Measurements from ENCODE around the gene SLC25A22. TPM values are rescaled to one million over a fixed set of nuclear protein-coding genes. Genes with fewer than 3 reads are reported as not detected.

The SLC25A22 gene
- 19.6 and 35.8 TPM in 2 replicates for total RNA-seq (2014; rRNA removed; shearing (Covaris generic))

GRCh38 chr11:798093-798713 is at the start of gene SLC25A22:
SLC25A22 (minus strand) TSS chr11:798281; CDS start chr11:795006, 3,275 bp downstream.
- DNase-seq (ENCODE audit: low spot score) = peak; percentile 70

DNA sequence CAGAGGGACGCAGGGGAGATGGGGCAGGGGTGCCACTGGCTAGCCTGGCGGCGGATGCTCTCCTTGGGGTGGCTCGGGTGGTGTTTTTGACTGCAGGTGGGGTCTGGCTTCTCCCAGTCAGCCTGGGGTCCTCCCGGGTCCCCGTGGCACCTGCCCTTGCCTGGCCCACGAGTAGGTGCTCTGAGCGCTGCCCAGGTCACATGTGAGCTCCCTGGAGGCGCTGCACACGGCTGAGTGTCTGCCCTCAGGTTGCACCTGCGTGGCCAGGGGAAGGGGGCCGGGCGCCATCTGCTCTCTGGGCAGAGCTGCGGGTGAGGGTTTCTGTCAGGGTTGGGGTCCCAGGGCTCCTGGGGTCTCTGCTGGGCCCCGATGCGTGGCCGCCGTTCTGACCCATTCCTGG is 49.8 kb upstream of the SLC25A22 start:
- no peak for DNase-seq (ENCODE audit: low spot score)

DNA sequence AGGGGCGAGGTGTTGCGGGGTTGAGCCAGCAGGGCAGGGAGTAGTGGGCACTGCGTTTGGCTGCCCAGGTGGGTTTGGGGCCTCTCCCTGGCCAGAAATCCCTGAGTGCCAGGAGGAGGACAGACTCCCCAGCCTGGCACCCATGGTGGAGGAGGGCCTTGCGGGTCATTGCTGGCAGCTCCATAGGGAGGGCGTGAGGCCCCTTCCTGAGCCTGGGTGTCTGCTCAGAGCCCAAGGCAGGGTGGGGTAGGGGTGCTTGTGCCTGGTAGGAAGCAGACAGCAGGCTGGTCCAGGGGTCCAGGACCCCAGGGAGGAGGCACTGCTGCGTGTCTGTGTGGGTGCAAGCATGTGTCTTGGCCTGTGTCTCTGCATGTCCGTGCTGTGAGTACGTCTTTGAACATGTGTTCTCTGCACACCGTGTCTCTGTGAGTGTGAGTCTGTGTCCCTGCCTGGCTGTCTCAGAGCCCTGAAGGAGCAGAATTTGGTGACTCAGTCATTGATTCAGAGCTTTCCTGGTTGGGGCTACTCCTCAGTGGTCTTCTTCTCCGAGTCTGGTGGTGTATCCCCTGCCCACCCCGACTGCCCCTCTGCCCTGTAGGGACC is 48.5 kb upstream of the SLC25A22 start:
- no peak for DNase-seq (ENCODE audit: low spot score)

DNA sequence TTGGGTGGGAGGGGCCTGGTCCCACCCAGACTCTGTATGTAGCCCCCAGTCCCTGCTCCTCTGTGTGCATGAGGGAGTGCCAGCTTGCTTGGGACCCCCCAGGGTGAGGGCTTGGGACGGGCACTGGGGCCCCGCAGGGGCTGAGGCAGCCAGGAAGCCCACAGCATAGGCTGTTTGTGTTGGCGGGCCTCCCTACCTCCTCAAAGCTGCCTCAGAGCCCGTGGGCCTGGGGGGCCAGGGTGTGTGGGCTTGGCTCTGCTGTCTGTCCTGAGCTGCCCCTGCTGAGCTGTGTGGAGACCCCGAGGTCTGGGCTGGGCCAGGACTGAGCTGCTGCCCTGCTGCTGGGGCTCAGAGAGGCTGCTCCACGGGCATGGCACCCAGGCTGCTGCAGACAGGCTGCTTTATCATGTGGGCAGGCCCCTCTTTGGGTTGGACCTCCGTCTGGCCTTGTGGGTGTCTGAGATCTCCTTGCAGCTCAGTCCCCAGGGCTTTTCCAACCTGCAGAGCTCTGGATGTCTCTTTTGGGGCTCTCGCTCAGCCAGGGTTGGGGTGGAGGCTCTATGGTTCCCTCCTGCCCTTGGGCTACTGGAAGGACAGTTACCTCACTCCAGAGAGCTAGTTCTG is 47.9 kb upstream of the SLC25A22 start:
- DNase-seq (ENCODE audit: low spot score) = no peak

DNA sequence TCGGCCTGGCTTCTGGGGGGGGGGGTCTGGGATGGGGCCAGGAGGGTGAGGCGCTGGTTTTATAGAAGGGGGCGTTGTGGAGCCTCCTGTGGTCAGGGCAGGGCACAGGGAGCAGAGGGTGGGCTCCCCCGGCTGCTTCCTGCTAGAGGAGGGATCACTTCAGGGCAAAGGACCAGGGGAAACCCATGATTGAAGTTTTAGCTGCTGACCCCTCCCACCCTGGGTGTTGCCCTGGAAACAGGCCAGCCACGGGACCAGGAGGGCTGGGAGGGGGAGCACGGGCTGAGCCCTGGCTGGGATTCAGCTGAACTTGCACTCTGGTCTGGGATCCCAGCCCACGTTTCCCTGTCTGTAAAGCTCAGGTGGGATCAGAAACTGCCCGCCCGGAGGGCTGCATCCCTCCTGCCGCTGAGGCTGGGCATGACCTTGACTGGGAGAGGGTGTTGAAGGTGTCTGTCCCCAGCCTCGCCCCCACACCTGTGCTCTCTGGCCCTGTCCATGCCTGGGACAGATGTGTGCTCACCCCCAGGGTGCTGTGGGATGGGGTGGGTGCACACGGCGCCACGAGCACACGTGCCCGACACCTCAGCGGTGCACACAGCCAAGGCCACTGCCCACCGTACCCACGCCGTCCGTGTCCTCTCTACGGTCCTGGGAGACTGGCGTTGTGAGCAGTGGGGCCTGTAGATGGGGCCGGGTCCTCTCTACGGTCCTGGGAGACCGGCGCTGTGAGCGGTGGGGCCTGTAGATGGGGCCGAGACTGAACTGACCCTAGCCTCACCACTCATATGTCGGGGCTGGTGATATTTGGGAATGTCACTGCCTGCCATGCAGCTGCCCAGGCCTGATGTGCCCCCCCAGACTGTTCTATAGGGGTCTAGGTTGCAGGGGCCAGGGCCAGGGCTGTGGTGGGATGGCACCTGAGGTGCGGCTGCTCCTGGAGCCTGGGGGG is 46.9 kb upstream of the SLC25A22 start:
- peak; percentile 95 for DNase-seq (ENCODE audit: low spot score)

- peak; percentile 96 for DNase-seq (ENCODE audit: low spot score)
Observed at GRCh38 chr11:843818-844692, 46.0 kb upstream of the SLC25A22 start.

DNA sequence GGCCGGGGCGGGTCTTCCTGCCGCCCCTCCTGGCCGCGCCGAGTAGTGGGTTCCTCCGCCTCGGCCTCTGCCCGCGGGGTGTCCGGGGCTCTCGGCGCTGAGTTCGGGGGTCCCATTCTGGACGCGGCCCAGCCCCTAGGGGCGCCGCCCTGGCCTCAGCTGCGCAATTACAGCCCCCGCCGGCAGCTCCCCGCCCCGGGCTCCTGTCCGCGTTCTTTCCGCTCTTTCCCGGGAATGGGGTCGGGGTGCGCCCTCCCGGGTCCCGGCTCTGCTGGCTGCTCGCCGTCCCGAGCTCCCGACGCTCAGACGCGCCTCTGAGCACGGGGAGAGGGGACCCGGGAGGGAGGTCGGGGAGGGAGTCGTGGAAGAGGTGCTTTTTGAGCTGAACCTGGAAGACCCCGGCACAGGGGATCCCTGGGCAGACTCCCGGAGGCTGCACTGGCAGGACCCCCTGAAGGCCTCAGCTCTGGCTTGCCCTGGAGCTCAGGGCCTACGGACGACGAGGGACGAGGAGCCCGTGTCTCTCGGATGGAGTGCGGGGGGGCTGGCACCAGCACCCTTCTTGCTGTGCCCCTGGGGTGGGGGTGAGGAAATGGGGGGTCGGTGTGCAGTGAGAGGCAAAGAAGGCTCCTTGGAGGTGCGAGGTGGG is 45.1 kb upstream of the SLC25A22 start:
- DNase-seq (ENCODE audit: low spot score) = no peak

DNA sequence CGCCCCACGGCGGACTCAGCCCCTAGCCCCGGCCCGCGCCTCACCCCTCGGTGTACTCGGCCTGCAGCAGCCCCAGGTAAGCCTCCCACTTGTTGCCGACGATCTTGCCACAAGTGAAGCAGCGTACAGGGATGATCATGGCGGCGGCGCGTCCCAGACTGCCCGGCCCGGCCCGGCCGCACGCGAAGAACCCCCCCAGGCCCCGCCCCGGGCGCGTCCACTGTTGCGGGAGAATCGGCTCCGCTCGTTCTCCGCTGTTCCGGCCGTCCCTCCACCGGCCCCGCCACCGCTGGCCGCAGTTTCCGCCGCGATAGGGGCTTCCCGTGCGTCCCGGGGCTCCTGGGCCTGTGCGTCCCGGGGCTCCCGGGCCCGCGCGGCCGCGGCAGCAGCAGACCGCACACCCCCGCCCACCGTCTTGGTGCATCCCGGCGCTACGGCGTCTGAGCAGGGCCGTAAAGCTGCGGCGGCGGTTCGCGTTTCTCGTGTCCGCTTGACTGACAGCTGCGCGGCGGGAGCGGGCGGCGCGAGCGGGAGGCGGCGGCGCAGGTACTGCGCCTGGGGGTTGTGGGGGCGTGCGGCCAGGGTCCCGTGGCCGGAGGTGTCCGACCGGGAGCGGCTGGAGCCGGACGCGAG is 44.4 kb upstream of the SLC25A22 start, which contains the start of the genes POLR2L and TSPAN4:
TSS of gene POLR2L (minus strand) at position 160 of the 633 bp plus-strand sequence. CDS start at position 139, 21 bp downstream.
TSS of gene TSPAN4 (plus strand) at position 483 of the 633 bp plus-strand sequence. CDS start 7,453 bp downstream, outside the sequence.
- peak; percentile 92 for DNase-seq (ENCODE audit: low spot score)

DNA sequence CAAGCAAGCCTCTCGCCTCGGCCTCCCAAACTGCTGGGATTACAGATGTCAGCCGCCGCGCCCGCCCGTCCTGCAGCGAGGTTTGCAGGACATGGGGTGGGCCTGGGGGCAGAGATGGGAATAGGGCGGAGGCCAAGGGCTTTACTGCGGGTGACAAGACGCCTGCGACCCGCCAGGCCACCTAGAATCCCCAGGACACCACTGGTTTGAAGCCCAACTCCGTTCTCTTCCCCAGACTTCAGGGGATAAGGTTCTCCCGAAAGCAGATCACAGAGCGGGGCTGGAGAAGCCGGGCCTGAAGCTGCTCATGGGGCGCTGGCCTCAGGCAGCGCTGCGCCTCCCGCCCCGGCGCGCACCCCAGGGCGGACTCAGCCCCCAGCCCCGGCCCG is 43.9 kb upstream of the SLC25A22 start:
- DNase-seq (ENCODE audit: low spot score) = no peak

DNA sequence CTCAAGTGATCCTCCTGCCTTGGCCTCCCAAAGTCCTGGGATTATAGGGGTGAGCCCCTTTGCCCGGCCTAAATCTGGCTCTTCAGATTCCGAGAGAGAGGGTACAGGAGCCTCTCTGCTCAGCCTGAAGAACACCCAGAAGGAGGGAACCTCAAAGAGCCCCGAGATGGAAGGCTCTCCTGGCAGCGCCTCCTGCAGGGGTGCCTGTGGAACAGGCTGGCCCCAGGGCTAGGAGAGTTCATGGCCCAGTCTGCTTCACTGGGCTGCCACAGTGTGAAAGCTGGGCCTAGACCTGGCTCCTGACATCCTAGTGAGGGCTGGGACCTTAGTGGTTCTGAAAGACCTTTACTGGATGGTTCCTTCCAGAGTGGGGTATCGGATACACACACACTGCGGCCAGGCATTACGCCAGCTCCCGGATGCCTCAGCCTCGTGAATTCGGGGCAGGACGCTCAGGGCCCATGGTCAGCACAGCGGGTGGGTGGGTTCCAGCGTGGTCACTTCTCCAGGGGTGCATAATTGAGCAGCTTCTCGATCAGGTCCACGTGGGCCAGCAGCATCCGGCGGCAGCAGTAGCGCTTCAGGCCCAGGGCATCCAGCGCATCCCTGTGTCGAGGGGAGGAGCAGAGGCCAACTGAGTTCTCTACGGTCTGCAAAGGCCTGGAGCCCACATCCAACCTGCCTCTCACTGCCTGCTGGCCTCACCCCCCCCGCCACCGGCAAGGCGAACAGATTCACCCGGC is 42.0 kb upstream of the SLC25A22 start:
- DNase-seq (ENCODE audit: low spot score) = no peak

- DNase-seq (ENCODE audit: low spot score) = no peak
Observed at GRCh38 chr11:839280-839623, 41.2 kb upstream of the SLC25A22 start.

- DNase-seq (ENCODE audit: low spot score) = peak; percentile 70
Observed at GRCh38 chr11:838441-839279, 40.6 kb upstream of the SLC25A22 start.

GRCh38 chr11:837990-838307 is 39.9 kb upstream of the SLC25A22 start:
- DNase-seq (ENCODE audit: low spot score) = no peak

DNA sequence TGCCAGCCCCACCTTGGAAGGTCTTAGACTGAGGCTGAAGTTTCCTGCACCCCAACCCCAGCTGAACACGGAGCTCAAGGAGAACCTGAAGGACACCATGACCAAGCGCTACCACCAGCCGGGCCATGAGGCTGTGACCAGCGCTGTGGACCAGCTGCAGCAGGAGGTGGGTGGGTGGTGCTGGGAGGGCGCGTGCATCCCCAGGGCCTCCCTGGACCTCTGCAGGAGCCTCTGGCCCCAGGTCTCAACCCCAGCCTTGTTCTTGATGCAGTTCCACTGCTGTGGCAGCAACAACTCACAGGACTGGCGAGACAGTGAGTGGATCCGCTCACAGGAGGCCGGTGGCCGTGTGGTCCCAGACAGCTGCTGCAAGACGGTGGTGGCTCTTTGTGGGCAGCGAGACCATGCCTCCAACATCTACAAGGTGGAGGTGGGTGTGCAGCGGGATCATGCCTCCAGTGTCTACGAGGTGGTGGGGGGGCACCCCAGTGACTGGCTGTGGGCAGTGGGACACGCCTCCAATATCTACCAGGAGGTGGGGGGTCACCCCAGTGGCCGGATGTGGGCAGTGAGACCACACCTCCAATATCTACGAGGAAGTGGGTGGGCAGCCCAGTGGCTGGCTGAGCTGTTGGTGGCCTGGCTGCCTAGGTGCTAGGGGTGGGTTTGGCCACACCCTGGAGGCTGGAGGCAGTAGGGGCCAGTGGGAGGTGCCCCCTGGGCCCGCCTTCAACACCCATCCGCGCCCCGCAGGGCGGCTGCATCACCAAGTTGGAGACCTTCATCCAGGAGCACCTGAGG is 39.3 kb upstream of the SLC25A22 start:
- no peak for DNase-seq (ENCODE audit: low spot score)

- no peak for DNase-seq (ENCODE audit: low spot score)
Observed at GRCh38 chr11:836700-837099, 38.6 kb upstream of the SLC25A22 start.

DNA sequence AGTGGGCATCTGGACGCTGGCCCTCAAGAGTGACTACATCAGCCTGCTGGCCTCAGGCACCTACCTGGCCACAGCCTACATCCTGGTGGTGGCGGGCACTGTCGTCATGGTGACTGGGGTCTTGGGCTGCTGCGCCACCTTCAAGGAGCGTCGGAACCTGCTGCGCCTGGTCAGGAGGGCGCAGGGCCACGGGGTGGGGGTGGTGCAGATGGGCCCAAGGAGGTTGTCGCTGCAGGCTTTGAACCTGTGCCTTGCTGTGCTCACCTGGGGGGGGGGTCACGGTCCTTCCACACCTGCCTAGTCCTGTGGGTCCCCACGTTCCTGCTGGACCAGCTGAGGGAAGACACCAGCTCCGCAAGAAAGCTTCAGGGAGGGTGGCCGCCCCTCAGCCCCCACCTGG is 38.2 kb upstream of the SLC25A22 start:
- no peak for DNase-seq (ENCODE audit: low spot score)
